ENCODE results near the gene HS6ST2. TPM values are rescaled to one million over a fixed set of nuclear protein-coding genes. Genes with fewer than 3 reads are reported as not detected.

The HS6ST2 gene
- total and polyA plus RNA-seq, 10 of the 15 experiments (the other 5 are each of a cell fraction or from before 2014, with no cell fraction given) = not detected

GRCh38 chrX:132956421-132957210 is 1.8 kb downstream of the HS6ST2 start:
- no peaks in the 10 kb centered on the region; the same call in 2 of the 3 replicates for H3K9me3 ChIP-seq (replicated peaks; ENCODE audit: control insufficient read depth, insufficient read depth, low read length)
- H3K4me3 ChIP-seq = no peak overlapping the region
- POLR2A ChIA-PET = no interaction called here
- no peak for DNase-seq (ENCODE audit: low read depth, low spot score)
- no peak overlapping the region for H2AFZ ChIP-seq (ENCODE audit: control insufficient read depth, low read depth, low read length)
- no peak for ATAC-seq
- no peak for TF ChIP-seq EP300 (IDR thresholded peaks at IDR 0.05; ENCODE audit: borderline replicate concordance in 1 of 2, control insufficient read depth in 1 of 2, low read depth in 2 of 2, low read length in 2 of 2)
- no peak for TF ChIP-seq ATF3 (IDR thresholded peaks at IDR 0.05; ENCODE audit: borderline replicate concordance, extremely low read depth, low read depth, low read length)
- no peak for TF ChIP-seq CTCF (IDR thresholded peaks at IDR 0.05 in 2 of 3, conservative IDR thresholded peaks at IDR 0.05 in 1 of 3; ENCODE audit: control insufficient read depth in 2 of 3, extremely low read depth in 1 of 3, insufficient read depth in 1 of 3, low read depth in 3 of 3, low read length in 3 of 3)
- no peak for TF ChIP-seq SRF (IDR thresholded peaks at IDR 0.05; ENCODE audit: low read depth in 2 of 2, low read length in 2 of 2)
- TF ChIP-seq KDM1A (IDR thresholded peaks at IDR 0.05; ENCODE audit: borderline replicate concordance) = no peak
- TF ChIP-seq POLR2AphosphoS5 (IDR thresholded peaks at IDR 0.05; ENCODE audit: low read length) = no peak
- TF ChIP-seq IKZF2 (IDR thresholded peaks at IDR 0.05) = no peak
- no TSS peak for BruUV-seq (replicated peaks)
- no peak overlapping the region for H3K27ac ChIP-seq (ENCODE audit: control insufficient read depth, insufficient read depth)
- no peaks in the 10 kb centered on the region for H3K27me3 ChIP-seq (replicated peaks in 1 of 2; ENCODE audit: control insufficient read depth in 2 of 2, insufficient read depth in 2 of 2, low read length in 1 of 2)
- intact Hi-C loops (cut with micrococcal nuclease; ENCODE audit: unreplicated experiment) = no loop called here
- no peaks in the 10 kb centered on the region for H3K79me2 ChIP-seq (ENCODE audit: control insufficient read depth, insufficient read depth, low read length)
- H3K9ac ChIP-seq (ENCODE audit: control insufficient read depth, insufficient read depth, low read length) = no peak overlapping the region
- 63% methylated on average over 66 of the region's 83 CpGs for WGBS (ENCODE audit: insufficient coverage, insufficient replicate concordance, low lambda C conversion rate, missing lambda C conversion rate)
- H3K36me3 ChIP-seq (ENCODE audit: control insufficient read depth in 2 of 2, insufficient read depth in 2 of 2, low read length in 1 of 2) = no peaks in the 10 kb centered on the region
- no peaks in the 10 kb centered on the region for H4K20me1 ChIP-seq (ENCODE audit: control insufficient read depth, insufficient read depth)
- RAD21 ChIA-PET (ENCODE audit: unreplicated experiment) = no interaction called here
- SMC1A ChIA-PET (ENCODE audit: uncharacterized antibody, unreplicated experiment) = no interaction called here
- CTCF ChIA-PET = no interaction called here
- in situ Hi-C loops (cut with MboI) = no loop called here
- no peaks in the 10 kb centered on the region for H3K4me1 ChIP-seq (ENCODE audit: control insufficient read depth, insufficient read depth, low read length)
- FAIRE-seq = no peak
- H3K4me2 ChIP-seq (ENCODE audit: control insufficient read depth, insufficient read depth) = no peak overlapping the region

Data from GM12878 (cell line).